Thymus (tissue), 11 donors: ENCODE measurements around the gene ZNF408. TPM values are rescaled to one million over a fixed set of nuclear protein-coding genes. Genes with fewer than 3 reads are reported as not detected.

ENCODE experiments used
- DNase-seq, 9 donors: peaks; one replicate each; pipeline ENCODE4 v3.0.0-alpha.2; 2013; ENCODE audit warnings: low spot score in 9 of 9, low read depth in 6 of 9, missing footprints in 1 of 9
- H3K27ac ChIP-seq, 2 donors: one replicate each; pipeline ENCODE4 v1.5.1; 2013; ENCODE audit warnings: control low read depth in 1 of 2, low read depth in 1 of 2, low read length in 1 of 2, mild to moderate bottlenecking in 1 of 2, moderate library complexity in 1 of 2
- H3K27me3 ChIP-seq, 2 donors: one replicate each; pipeline ENCODE4 v1.5.1; 2013; ENCODE audit warnings: low read length in 1 of 2; ENCODE audit not compliant: control insufficient read depth in 2 of 2, insufficient read depth in 1 of 2
- H3K36me3 ChIP-seq, 2 donors: one replicate each; pipeline ENCODE4 v1.5.1; 2013; ENCODE audit warnings: low read length in 1 of 2, mild to moderate bottlenecking in 1 of 2, moderate library complexity in 1 of 2; ENCODE audit not compliant: control insufficient read depth in 2 of 2, insufficient read depth in 2 of 2
- H3K4me1 ChIP-seq, 2 donors: one replicate each; pipeline ENCODE4 v1.5.1; 2013; ENCODE audit warnings: low read length in 2 of 2; ENCODE audit not compliant: control insufficient read depth in 2 of 2, insufficient read depth in 2 of 2
- H3K4me3 ChIP-seq, 2 donors: one replicate each; pipeline ENCODE4 v1.5.1; 2013; ENCODE audit warnings: low read length in 2 of 2, control low read depth in 1 of 2, mild to moderate bottlenecking in 1 of 2
- H3K9me3 ChIP-seq, 2 donors: one replicate each; pipeline ENCODE4 v1.5.1; 2013; ENCODE audit warnings: low read length in 1 of 2, mild to moderate bottlenecking in 1 of 2; ENCODE audit not compliant: control insufficient read depth in 2 of 2, insufficient read depth in 1 of 2
- WGBS: extraction: QIAGEN DNeasy Blood & Tissue Kit; methylation state at CpG from one replicate; pipeline ENCODE4 v1.1.7; 2013; 5-methylcytosine and 5-hydroxymethylcytosine counted together
- polyA plus RNA-seq: library from polyadenylated mRNA; stranded (reverse); fragments of 200-250 nt; gene quantifications from one replicate; pipeline ENCODE4 v1.2.3, GENCODE V29; 2013
- total RNA-seq: library from RNA; stranded (reverse); fragments of 120-200 nt; gene quantifications from one replicate; pipeline ENCODE4 v1.2.4, GENCODE V29; 2013
- donor health status: healthy.

ZNF408 gene
- total and polyA plus RNA-seq, 2 donors: 6.5 to 8.1 TPM

GRCh38 chr11:46679241-46680163 is 21.3 kb upstream of the ZNF408 start:
- H3K27me3 ChIP-seq: no peaks in the 10 kb centered on the region
- H3K36me3 ChIP-seq: peaks cover 66 to 70% of the 10 kb centered on the region in 2 donors
- H3K9me3 ChIP-seq: no peaks in the 10 kb centered on the region
- DNase-seq: no peak
- no peak overlapping the region for H3K27ac ChIP-seq
- H3K4me3 ChIP-seq: no peak overlapping the region
- 97% methylated on average over 26 of the region's 26 CpGs for WGBS
- peaks cover 10 to 26% of the 10 kb centered on the region in 2 donors for H3K4me1 ChIP-seq

- DNase-seq: no peak
- peaks cover 3 to 18% of the 10 kb centered on the region in 2 donors for H3K4me1 ChIP-seq
- H3K27ac ChIP-seq: no peak overlapping the region
- WGBS: 97% methylated on average over 21 of the region's 21 CpGs
- no peaks in the 10 kb centered on the region for H3K27me3 ChIP-seq
- H3K9me3 ChIP-seq: no peaks in the 10 kb centered on the region
- no peak overlapping the region for H3K4me3 ChIP-seq
- peaks cover 66 to 70% of the 10 kb centered on the region in 2 donors for H3K36me3 ChIP-seq
Observed at GRCh38 chr11:46680164-46680760, 20.6 kb upstream of the ZNF408 start.

- Histone ChIP-seq H3K27ac (no peak overlapping the region), H3K36me3 (peaks cover 61 to 66% of the 10 kb centered on the region in 2 donors), H3K4me3 (no peak overlapping the region), H3K27me3 (no peaks in the 10 kb centered on the region), H3K9me3 (no peaks in the 10 kb centered on the region), H3K4me1 (peaks cover 0 to 13% of the 10 kb centered on the region in 2 donors)
- WGBS: 96% methylated on average over 22 of the region's 22 CpGs
- DNase-seq: no peak
Observed at GRCh38 chr11:46680815-46681214, 20.0 kb upstream of the ZNF408 start.

GRCh38 chr11:46681814-46682213 is 19.0 kb upstream of the ZNF408 start:
- H3K36me3 ChIP-seq: peaks cover 54 to 60% of the 10 kb centered on the region in 2 donors
- 98% methylated on average over 11 of the region's 11 CpGs for WGBS

GRCh38 chr11:46682773-46683752 is 17.8 kb upstream of the ZNF408 start:
- Histone ChIP-seq H3K4me3 (no peak overlapping the region), H3K27ac (no peak overlapping the region), H3K9me3 (no peaks in the 10 kb centered on the region), H3K36me3 (peaks cover 59 to 65% of the 10 kb centered on the region in 2 donors), H3K27me3 (no peaks in the 10 kb centered on the region), H3K4me1 (peaks cover 0 to 4% of the 10 kb centered on the region in 2 donors)
- WGBS: 98% methylated on average over 11 of the region's 11 CpGs
- DNase-seq: no peak

More at GRCh38 chr11:46681814-46682213, 19.0 kb upstream of the ZNF408 start:
- DNase-seq: no peak
- Histone ChIP-seq H3K27ac (no peak overlapping the region), H3K9me3 (no peaks in the 10 kb centered on the region), H3K4me3 (no peak overlapping the region), H3K27me3 (no peaks in the 10 kb centered on the region), H3K4me1 (peaks cover 0 to 3% of the 10 kb centered on the region in 2 donors)

GRCh38 chr11:46684367-46684766 is 16.5 kb upstream of the ZNF408 start:
- no peak for DNase-seq
- Histone ChIP-seq H3K36me3 (peaks cover 51 to 56% of the 10 kb centered on the region in 2 donors), H3K27ac (no peak overlapping the region), H3K27me3 (no peaks in the 10 kb centered on the region), H3K4me1 (peaks cover 0 to 5% of the 10 kb centered on the region in 2 donors), H3K4me3 (no peak overlapping the region), H3K9me3 (no peaks in the 10 kb centered on the region)
- 92% methylated on average over 3 of the region's 3 CpGs for WGBS

- DNase-seq: no peak
- Histone ChIP-seq H3K27me3 (no peaks in the 10 kb centered on the region), H3K4me3 (no peak overlapping the region), H3K27ac (peak overlapping the region; percentile 69 to 79), H3K36me3 (peaks cover 29 to 44% of the 10 kb centered on the region in 2 donors), H3K4me1 (peaks cover 0 to 5% of the 10 kb centered on the region in 2 donors), H3K9me3 (no peaks in the 10 kb centered on the region)
- 95% methylated on average over 15 of the region's 15 CpGs for WGBS
Observed at GRCh38 chr11:46686886-46687795, 13.7 kb upstream of the ZNF408 start.

- Histone ChIP-seq H3K27ac (no peak overlapping the region), H3K4me1 (peaks cover 0 to 5% of the 10 kb centered on the region in 2 donors), H3K36me3 (peaks cover 56 to 58% of the 10 kb centered on the region in 2 donors), H3K4me3 (no peak overlapping the region), H3K27me3 (no peaks in the 10 kb centered on the region), H3K9me3 (no peaks in the 10 kb centered on the region)
- WGBS: 98% methylated on average over 1 of the region's 1 CpG
- no peak for DNase-seq
Observed at GRCh38 chr11:46690702-46691101, 10.1 kb upstream of the ZNF408 start.
